H4 (cell line): Measurements from ENCODE around the gene ELANE. TPM values are rescaled to one million over a fixed set of nuclear protein-coding genes. Genes with fewer than 3 reads are reported as not detected.

ENCODE experiments used
- DNase-seq: peaks from one replicate; pipeline ENCODE4 v3.0.0-alpha.2; 2015; ENCODE audit warnings: low spot score
- total RNA-seq: library from RNA; depleted of rRNA; stranded (reverse); fragments of >200 nt; shearing (Covaris generic); gene quantifications from 2 replicates; pipeline ENCODE4 v1.2.3, GENCODE V29; 2014; rRNA removed

The ELANE gene
- total RNA-seq: not detected in 2 replicates

- no peak for DNase-seq
These were observed at the start of gene ELANE for GRCh38 chr19:852136-853013. ELANE (plus strand) TSS chr19:852303; CDS start chr19:852329, 26 bp downstream.

GRCh38 chr19:802498-803098 lies 49.5 kb upstream of the ELANE start:
- no peak for DNase-seq

GRCh38 chr19:803099-803561 lies 49.0 kb upstream of the ELANE start:
- no peak for DNase-seq

GRCh38 chr19:803686-804418 lies 48.3 kb upstream of the ELANE start:
- DNase-seq: no peak

- DNase-seq: no peak
These were observed 47.5 kb upstream of the ELANE start for GRCh38 chr19:804419-805165.

- no peak for DNase-seq
These were observed 46.9 kb upstream of the ELANE start for GRCh38 chr19:805166-805551.

GRCh38 chr19:805600-806550 lies 46.2 kb upstream of the ELANE start:
- no peak for DNase-seq

GRCh38 chr19:806815-807421 lies 45.2 kb upstream of the ELANE start:
- DNase-seq: no peak

GRCh38 chr19:807627-808422 lies 44.3 kb upstream of the ELANE start:
- DNase-seq: no peak

GRCh38 chr19:808423-808775 lies 43.7 kb upstream of the ELANE start:
- no peak for DNase-seq

GRCh38 chr19:810077-810855 lies 41.8 kb upstream of the ELANE start:
- no peak for DNase-seq

- DNase-seq: no peak
These were observed 41.1 kb upstream of the ELANE start for GRCh38 chr19:810883-811489.

- DNase-seq: no peak
These were observed 40.5 kb upstream of the ELANE start for GRCh38 chr19:811506-812048.

GRCh38 chr19:812049-812746 lies 39.9 kb upstream of the ELANE start:
- no peak for DNase-seq

GRCh38 chr19:812747-813218 lies 39.3 kb upstream of the ELANE start:
- DNase-seq: no peak

- DNase-seq: no peak
These were observed 38.6 kb upstream of the ELANE start for GRCh38 chr19:813219-814151.
